Measurements from ENCODE around the gene BUD31.

The BUD31 gene

DNA sequence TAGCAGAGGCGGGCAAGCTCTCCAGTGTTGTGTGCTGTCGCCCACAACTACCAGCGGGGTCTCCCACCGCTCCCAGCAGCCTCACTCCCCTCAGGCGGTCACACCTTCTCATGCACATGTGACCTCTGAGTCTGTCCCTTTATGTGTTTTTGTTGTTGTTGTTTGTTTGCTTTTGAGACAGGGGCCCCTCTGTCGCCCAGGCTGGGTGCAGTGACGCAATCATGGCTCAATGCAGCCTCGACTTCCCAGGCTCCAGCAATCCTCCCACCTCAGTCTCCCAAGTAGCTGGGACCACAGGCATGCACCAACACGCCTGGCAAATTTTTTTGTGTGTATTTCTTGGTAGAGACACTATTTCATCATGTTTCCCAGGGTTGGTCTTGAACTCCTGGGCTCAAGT is 31.4 kb downstream of the BUD31 start:
- peaks cover 37% of the 10 kb centered on the region for H3K36me3 ChIP-seq (ENCODE audit: control insufficient read depth, insufficient read depth, low read length)
- no peaks in the 10 kb centered on the region for H3K27me3 ChIP-seq (ENCODE audit: control insufficient read depth, insufficient read depth, low read length)
- H3K27ac ChIP-seq (ENCODE audit: low read depth, low read length), result peak overlapping the region; percentile 45; the same call in 1 of the 2 replicates
- no peaks in the 10 kb centered on the region for H3K9me3 ChIP-seq (ENCODE audit: control insufficient read depth, insufficient read depth, low read depth, low read length)
- H3K4me1 ChIP-seq (ENCODE audit: control insufficient read depth, insufficient read depth, low read length), result peaks cover 18% of the 10 kb centered on the region
- H3K4me3 ChIP-seq (ENCODE audit: low read depth, low read length), result peak overlapping the region; percentile 93
- H3K9ac ChIP-seq (ENCODE audit: low read length), result peak overlapping the region; percentile 91

DNA sequence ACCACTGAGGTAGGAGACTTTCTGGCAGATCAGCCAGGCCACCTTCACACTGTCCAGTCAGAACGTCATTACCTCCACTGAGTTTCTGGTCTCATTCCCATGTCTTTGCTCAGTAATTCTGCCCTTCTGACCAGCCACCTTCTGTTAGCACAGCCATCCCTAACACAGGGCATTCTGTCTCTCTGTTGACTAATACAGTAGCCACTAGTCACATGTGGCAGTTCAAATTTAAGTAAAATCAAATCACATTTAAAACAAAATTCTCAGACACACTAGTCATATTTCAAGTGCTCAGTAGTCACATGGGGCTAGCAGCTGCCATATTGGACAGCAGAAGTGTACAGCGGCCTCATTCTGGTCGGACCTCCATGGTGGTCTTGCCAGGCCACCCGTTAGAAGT is 37.3 kb downstream of the BUD31 start:
- Histone ChIP-seq H3K27me3 (ENCODE audit: control insufficient read depth, insufficient read depth, low read length) (no peaks in the 10 kb centered on the region), H3K27ac (ENCODE audit: low read depth, low read length) (no peak overlapping the region), H3K36me3 (ENCODE audit: control insufficient read depth, insufficient read depth, low read length) (peaks cover 88% of the 10 kb centered on the region), H3K9ac (ENCODE audit: low read length) (no peak overlapping the region), H3K4me1 (ENCODE audit: control insufficient read depth, insufficient read depth, low read length) (0 out of 2 replicates have a peak, but pooled peaks cover 5% of the 10 kb centered on the region), H3K9me3 (ENCODE audit: control insufficient read depth, insufficient read depth, low read depth, low read length) (no peaks in the 10 kb centered on the region), H3K4me3 (ENCODE audit: low read depth, low read length) (no peak overlapping the region)

DNA sequence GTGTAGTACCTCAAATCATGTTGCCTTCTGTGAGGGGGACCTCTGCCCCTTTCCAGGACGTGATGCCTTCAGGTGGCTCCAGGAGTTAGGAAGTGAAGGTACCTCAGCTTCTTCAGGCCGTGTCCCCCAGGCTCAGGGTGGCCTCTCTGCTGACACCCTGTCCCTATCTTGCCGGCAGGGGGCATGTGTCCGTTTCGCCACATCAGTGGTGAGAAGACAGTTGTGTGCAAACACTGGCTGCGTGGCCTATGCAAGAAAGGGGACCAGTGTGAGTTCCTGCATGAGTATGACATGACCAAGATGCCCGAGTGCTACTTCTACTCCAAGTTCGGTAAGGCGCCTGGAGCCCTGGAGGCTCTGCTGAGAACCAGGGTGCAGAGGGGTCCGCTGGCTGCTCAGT is 39.2 kb downstream of the BUD31 start:
- H3K36me3 ChIP-seq (ENCODE audit: control insufficient read depth, insufficient read depth, low read length), result peaks cover 96% of the 10 kb centered on the region

DNA sequence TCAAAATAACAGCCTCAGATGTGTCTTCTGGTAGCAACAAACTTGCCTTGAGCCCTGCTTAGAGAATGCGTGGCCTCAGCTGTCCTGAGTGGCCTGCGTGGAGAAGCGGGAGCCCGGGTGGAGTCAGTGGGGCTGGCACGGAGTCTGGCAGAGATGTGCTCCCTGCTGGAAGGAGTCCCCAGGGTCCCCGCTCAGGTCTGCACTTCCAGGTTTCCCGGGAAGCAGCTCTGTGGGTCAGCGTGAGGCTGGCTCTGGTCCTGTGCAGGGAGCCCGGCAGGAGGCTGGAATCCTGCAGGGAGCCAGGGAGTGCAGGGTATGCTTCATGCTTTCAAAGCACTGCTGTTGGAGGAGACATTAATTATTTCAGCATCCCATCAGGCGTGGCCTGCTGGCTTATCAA is 40.1 kb downstream of the BUD31 start:
- peaks cover 96% of the 10 kb centered on the region for H3K36me3 ChIP-seq (ENCODE audit: control insufficient read depth, insufficient read depth, low read length)
- H3K9ac ChIP-seq (ENCODE audit: low read length), result no peak overlapping the region
- no peak overlapping the region for H3K27ac ChIP-seq (ENCODE audit: low read depth, low read length)
- no peaks in the 10 kb centered on the region for H3K9me3 ChIP-seq (ENCODE audit: control insufficient read depth, insufficient read depth, low read depth, low read length)
- H3K4me1 ChIP-seq (ENCODE audit: control insufficient read depth, insufficient read depth, low read length), result no peaks in the 10 kb centered on the region
- no peaks in the 10 kb centered on the region for H3K27me3 ChIP-seq (ENCODE audit: control insufficient read depth, insufficient read depth, low read length)
- H3K4me3 ChIP-seq (ENCODE audit: low read depth, low read length), result no peak overlapping the region

More for the DNA sequence above, 39.2 kb downstream of the BUD31 start:
- Histone ChIP-seq H3K27me3 (ENCODE audit: control insufficient read depth, insufficient read depth, low read length) (no peaks in the 10 kb centered on the region), H3K9me3 (ENCODE audit: control insufficient read depth, insufficient read depth, low read depth, low read length) (no peaks in the 10 kb centered on the region), H3K4me3 (ENCODE audit: low read depth, low read length) (no peak overlapping the region), H3K27ac (ENCODE audit: low read depth, low read length) (no peak overlapping the region), H3K4me1 (ENCODE audit: control insufficient read depth, insufficient read depth, low read length) (no peaks in the 10 kb centered on the region), H3K9ac (ENCODE audit: low read length) (no peak overlapping the region)

DNA sequence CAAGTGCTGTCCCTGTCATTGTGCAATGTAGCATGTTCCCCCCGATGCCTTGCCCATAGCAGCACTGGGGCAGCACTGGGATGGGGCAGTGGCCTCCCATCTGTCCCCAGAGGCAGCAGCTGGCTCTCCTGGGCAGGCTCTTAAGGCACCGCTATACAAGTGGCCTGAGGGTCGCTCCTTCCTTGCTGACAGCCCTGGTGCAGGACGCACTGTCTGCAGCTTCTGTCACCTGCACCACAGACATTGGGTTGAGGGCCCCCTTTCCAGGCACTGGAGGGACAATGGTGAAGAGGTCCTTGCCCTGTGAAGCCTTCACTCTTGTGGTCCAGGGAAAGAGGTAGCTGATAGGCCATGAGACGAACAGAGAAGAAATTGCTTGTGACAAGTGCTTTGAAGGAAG is 40.6 kb downstream of the BUD31 start:
- Histone ChIP-seq H3K27ac (ENCODE audit: low read depth, low read length) (no peak overlapping the region), H3K4me1 (ENCODE audit: control insufficient read depth, insufficient read depth, low read length) (no peaks in the 10 kb centered on the region), H3K4me3 (ENCODE audit: low read depth, low read length) (no peak overlapping the region), H3K9ac (ENCODE audit: low read length) (no peak overlapping the region), H3K27me3 (ENCODE audit: control insufficient read depth, insufficient read depth, low read length) (no peaks in the 10 kb centered on the region), H3K36me3 (ENCODE audit: control insufficient read depth, insufficient read depth, low read length) (peaks cover 96% of the 10 kb centered on the region), H3K9me3 (ENCODE audit: control insufficient read depth, insufficient read depth, low read depth, low read length) (no peaks in the 10 kb centered on the region)

DNA sequence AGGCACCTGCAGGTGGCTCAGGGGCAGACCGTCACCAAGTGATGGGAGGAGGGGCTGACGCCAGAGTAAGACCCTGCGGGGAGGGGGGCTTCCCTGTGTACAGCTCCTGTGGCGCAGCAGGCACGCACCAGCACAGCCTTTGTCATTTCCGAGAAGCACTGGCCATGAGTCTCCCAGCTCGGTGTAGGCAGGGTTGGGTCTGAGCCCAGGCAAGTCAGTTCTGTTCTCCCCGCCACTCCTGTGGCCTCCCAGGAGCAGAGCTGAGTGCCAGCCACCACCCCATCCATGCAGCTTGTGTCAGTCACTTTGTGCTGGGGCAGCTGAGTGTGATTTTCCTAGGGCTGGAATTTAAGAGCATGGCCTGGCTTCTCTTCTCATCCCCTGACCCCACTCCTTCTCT is 43.2 kb downstream of the BUD31 start:
- no peaks in the 10 kb centered on the region for H3K9me3 ChIP-seq (ENCODE audit: control insufficient read depth, insufficient read depth, low read depth, low read length)
- no peak overlapping the region for H3K4me3 ChIP-seq (ENCODE audit: low read depth, low read length)
- no peaks in the 10 kb centered on the region for H3K27me3 ChIP-seq (ENCODE audit: control insufficient read depth, insufficient read depth, low read length)
- no peak overlapping the region for H3K9ac ChIP-seq (ENCODE audit: low read length)
- H3K27ac ChIP-seq (ENCODE audit: low read depth, low read length), result no peak overlapping the region
- no peaks in the 10 kb centered on the region for H3K4me1 ChIP-seq (ENCODE audit: control insufficient read depth, insufficient read depth, low read length)
- peaks cover 98% of the 10 kb centered on the region for H3K36me3 ChIP-seq (ENCODE audit: control insufficient read depth, insufficient read depth, low read length)

DNA sequence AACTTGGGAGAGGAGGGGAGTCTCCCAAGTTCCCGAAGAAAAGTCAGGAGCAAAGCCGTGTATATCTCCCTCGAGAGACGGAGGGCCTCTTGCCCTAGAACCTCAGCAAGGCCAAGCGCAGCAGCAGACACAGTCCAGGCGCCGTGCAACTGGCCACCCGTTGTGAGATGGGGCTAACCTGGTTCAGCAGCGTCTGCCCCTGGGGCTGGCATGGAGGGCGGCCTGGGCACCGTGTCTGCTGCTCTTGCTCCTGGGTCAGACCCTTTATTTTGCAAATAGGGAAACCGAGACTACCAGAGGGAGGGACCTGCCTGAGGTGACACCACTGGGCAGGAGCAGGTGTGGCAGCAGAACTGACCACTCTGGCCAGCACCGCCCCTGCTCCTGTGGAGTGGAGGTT is 43.8 kb downstream of the BUD31 start:
- no peaks in the 10 kb centered on the region for H3K9me3 ChIP-seq (ENCODE audit: control insufficient read depth, insufficient read depth, low read depth, low read length)
- H3K36me3 ChIP-seq (ENCODE audit: control insufficient read depth, insufficient read depth, low read length), result peaks cover 98% of the 10 kb centered on the region
- H3K4me3 ChIP-seq (ENCODE audit: low read depth, low read length), result no peak overlapping the region
- H3K4me1 ChIP-seq (ENCODE audit: control insufficient read depth, insufficient read depth, low read length), result no peaks in the 10 kb centered on the region
- no peaks in the 10 kb centered on the region for H3K27me3 ChIP-seq (ENCODE audit: control insufficient read depth, insufficient read depth, low read length)
- H3K9ac ChIP-seq (ENCODE audit: low read length), result no peak overlapping the region
- no peak overlapping the region for H3K27ac ChIP-seq (ENCODE audit: low read depth, low read length)

DNA sequence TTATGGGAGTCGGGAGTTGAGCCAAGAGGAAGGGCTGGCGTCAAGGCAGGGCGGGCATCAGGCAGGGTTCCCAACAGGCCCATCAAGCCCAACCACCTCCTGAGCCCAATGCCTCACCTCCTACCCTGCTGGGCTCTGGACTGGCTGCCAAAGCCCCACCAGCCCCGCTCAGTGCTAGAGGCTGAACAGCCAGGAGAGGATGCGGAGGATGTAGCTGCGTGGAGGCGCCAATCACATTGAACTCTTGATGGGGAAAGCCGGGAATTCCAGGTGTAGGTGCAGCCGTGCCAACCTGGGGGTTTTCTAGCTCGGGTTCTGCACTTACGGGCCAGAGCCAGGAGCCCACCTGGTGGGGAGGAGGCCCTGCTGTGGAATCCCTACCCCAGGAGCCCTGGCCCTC is 44.3 kb downstream of the BUD31 start:
- no peaks in the 10 kb centered on the region for H3K27me3 ChIP-seq (ENCODE audit: control insufficient read depth, insufficient read depth, low read length)
- H3K27ac ChIP-seq (ENCODE audit: low read depth, low read length), result no peak overlapping the region
- H3K9me3 ChIP-seq (ENCODE audit: control insufficient read depth, insufficient read depth, low read depth, low read length), result no peaks in the 10 kb centered on the region
- no peak overlapping the region for H3K9ac ChIP-seq (ENCODE audit: low read length)
- H3K4me3 ChIP-seq (ENCODE audit: low read depth, low read length), result no peak overlapping the region
- peaks cover 98% of the 10 kb centered on the region for H3K36me3 ChIP-seq (ENCODE audit: control insufficient read depth, insufficient read depth, low read length)
- H3K4me1 ChIP-seq (ENCODE audit: control insufficient read depth, insufficient read depth, low read length), result no peaks in the 10 kb centered on the region

DNA sequence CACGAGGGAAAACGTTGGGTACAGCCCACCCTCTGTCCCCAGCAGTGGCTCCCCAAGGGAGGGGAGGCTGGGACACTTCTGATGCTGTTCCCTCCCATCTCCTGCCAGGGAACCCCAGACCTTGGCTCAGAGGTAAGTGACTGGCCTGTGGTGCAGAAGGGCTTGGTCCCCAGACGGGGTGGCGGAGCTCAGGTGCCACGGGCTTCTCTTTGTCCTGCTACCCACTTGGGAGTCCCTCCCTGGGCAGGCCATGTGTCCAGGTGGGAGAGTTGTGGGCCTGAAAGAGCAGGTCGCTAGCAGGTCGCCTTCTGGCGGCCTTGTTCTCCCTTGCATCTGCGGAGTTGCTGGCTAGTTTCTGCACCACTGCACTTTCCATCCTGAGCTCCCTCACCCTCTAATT is 47.1 kb downstream of the BUD31 start:
- no peaks in the 10 kb centered on the region for H3K9me3 ChIP-seq (ENCODE audit: control insufficient read depth, insufficient read depth, low read depth, low read length)
- no peak overlapping the region for H3K27ac ChIP-seq (ENCODE audit: low read depth, low read length)
- H3K4me3 ChIP-seq (ENCODE audit: low read depth, low read length), result no peak overlapping the region
- no peaks in the 10 kb centered on the region for H3K4me1 ChIP-seq (ENCODE audit: control insufficient read depth, insufficient read depth, low read length)
- H3K9ac ChIP-seq (ENCODE audit: low read length), result no peak overlapping the region
- peaks cover 98% of the 10 kb centered on the region for H3K36me3 ChIP-seq (ENCODE audit: control insufficient read depth, insufficient read depth, low read length)
- no peaks in the 10 kb centered on the region for H3K27me3 ChIP-seq (ENCODE audit: control insufficient read depth, insufficient read depth, low read length)

DNA sequence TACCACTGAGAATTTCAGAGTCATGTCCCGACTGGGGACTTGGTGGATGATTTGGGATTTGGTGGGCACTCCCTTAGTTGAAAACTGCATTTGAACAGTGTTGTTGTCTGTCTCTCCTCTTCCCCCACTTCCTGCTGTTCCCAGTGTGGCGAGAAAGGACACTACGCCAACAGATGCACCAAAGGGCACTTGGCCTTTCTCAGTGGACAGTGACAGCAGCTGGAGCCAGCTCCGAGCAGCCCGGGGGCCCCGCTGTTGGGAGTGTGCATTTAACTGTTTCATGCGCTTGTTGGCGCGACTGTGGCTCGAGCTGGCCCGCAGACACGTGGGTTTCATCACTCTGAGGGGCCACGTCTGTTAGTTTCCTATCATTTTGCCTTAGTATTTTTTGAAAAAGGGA is 47.5 kb downstream of the BUD31 start:
- H3K27me3 ChIP-seq (ENCODE audit: control insufficient read depth, insufficient read depth, low read length), result no peaks in the 10 kb centered on the region
- no peaks in the 10 kb centered on the region for H3K4me1 ChIP-seq (ENCODE audit: control insufficient read depth, insufficient read depth, low read length)
- no peak overlapping the region for H3K9ac ChIP-seq (ENCODE audit: low read length)
- no peaks in the 10 kb centered on the region for H3K9me3 ChIP-seq (ENCODE audit: control insufficient read depth, insufficient read depth, low read depth, low read length)
- H3K4me3 ChIP-seq (ENCODE audit: low read depth, low read length), result no peak overlapping the region
- no peak overlapping the region for H3K27ac ChIP-seq (ENCODE audit: low read depth, low read length)
- H3K36me3 ChIP-seq (ENCODE audit: control insufficient read depth, insufficient read depth, low read length), result peaks cover 98% of the 10 kb centered on the region

DNA sequence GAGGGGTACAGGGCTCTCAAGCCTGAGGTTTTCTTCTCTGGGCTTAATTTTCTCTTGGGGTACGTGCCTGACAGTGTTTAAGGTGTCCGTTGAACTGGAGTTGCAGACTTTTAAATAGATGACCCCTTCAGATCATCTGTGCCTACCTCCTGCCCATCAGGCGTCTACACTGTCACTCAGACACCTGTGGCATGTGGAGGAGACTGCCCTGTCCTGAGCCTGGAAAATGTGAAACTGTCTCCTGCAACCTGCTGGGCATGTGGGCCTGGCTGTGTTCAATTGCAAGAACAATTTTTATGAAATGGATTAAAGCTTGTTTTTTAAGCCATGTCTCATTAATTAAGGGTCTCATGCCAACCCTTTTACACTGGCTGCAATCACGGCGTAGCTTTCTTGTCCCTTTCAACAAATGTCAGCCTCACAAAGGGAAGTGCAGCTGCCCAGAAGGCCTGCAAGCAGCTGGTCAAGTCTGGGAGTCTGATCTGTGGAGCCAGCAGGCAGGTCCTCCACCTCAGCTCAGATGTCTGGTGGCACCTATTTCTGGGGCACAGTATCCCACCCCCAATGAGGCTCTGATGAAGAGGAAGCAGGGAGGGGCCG is 48.4 kb downstream of the BUD31 start:
- no peaks in the 10 kb centered on the region for H3K27me3 ChIP-seq (ENCODE audit: control insufficient read depth, insufficient read depth, low read length)
- H3K4me3 ChIP-seq (ENCODE audit: low read depth, low read length), result no peak overlapping the region
- H3K9ac ChIP-seq (ENCODE audit: low read length), result no peak overlapping the region
- no peak overlapping the region for H3K27ac ChIP-seq (ENCODE audit: low read depth, low read length)
- H3K36me3 ChIP-seq (ENCODE audit: control insufficient read depth, insufficient read depth, low read length), result peaks cover 93% of the 10 kb centered on the region
- no peaks in the 10 kb centered on the region for H3K4me1 ChIP-seq (ENCODE audit: control insufficient read depth, insufficient read depth, low read length)
- no peaks in the 10 kb centered on the region for H3K9me3 ChIP-seq (ENCODE audit: control insufficient read depth, insufficient read depth, low read depth, low read length)

Data from HUES6 (cell line).